ENCODE data around the gene CACNA1C.

CACNA1C gene

DNA sequence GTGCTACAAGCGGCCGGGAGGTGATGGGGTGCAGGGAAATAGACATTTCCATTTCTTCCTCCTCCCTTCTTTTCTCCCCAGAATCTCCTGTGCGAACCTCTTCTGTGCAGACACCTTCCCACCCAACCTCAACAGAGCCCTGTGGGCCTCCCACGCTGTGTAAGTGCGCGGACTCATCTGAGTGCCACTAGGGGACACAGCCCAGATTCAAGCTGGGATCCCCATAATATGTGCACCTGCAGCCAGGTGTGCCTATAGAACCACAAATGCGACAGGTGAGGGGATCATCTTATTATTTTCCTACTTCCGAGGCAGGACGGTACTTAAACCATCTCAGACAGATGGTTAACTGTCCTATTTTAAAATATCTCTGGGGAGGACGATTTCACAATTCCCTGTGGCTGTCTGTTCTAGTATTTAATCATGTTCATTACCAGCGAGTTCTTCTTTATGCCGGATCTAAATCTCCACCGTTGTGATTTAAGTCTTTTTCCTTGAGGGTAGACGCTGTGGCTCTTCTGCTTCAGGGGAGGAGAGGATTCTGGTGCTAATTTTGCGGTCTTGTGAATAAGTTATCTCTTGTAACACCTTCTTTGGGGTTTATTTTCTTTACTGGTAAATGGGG is 17.2 kb upstream of the CACNA1C start:
- no peak for DNase-seq

DNA sequence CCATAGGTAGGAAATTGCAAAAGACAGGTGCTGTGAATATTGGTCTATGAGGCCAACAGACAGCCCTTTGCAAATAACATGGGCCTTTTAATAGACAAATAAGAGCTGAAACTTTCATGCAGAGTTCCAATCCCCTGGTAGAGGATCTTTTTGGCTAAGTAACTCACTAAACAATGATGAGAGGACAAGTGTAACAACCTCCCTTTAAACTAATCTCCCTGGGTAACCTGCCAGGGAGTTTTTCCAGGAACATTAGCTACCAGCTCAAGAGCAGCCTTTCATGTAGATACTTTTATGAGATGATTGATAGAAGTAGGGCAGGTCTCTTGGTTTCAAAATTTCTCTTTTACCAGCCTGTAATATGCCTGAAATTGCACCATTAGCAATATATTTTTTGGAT is 13.8 kb upstream of the CACNA1C start:
- peak; percentile 55 for DNase-seq

DNA sequence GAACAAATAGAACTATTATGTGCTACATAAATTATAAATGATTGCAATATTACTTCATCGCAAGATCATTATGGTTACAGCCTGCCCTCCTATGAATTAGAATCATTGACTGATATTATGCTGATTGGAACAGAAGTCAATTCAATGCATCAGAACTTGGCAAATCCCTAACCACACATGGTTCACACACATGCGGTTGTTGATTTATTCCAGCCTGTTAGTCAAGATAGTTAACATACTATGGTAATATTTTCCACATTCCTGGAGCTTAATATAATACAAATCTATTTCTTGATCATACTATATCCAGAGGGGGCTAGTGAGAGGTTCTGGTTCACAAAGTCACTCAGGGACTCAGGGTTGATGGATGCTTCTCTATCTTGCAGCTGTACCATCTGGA is 9.7 kb upstream of the CACNA1C start:
- no peak for DNase-seq

DNA sequence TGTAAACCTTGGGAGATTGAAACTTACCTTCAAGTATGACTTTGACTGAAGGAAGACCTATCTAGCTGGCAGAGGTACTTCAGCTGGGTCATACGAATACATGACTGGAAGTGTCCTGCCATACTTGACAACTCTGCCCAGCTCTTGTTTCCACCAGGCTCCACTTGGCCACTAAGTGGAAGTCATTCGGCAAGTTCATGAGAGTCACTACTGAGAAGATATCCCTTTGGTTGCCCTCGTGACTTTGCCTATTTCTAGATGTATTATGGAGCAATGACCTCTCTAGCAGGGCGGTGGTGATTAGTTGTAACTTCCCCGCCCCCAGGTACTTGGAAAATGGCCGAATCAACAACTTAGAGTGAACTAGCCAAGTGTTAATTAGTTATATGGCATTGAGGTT is 8.6 kb upstream of the CACNA1C start:
- no peak for DNase-seq

DNA sequence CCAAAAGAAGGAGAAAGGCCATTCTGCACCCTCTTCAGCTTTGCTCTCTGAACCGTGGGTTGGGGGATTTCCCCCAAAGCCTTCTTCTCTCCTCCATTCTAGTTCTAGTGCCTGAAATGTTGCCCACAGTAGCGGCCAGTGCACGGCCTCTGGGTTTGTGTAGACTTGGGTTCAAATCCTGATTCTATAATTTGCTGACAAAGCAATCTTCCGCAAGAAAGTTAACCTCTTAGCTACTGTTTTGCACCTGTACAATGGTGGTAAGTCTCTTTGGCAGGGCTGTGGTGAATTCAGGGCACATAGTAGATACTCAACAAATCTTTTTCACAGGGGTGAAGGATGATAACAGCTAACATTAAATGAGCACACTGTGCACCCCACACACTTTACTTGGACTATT is 5.8 kb upstream of the CACNA1C start:
- DNase-seq = no peak

DNA sequence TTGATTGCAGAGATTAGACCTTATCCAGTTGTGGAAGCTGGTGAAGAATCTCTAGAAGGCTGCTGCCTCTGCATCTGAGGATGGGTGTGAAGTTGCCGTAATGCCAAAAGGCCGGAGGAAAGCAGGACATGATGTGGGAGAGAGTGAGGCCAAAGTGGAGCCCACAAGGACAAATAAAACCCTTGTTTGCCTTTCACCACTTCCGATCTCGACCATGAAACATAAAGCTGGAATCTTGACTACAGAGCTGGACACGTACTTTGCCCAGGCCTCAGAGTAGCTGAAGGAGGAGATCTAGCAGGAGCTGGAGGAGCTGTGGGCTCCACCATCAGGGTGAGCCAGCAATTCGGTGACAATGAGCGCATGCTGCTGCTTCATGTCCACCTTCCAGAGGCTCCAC is 5.0 kb upstream of the CACNA1C start:
- DNase-seq = no peak

DNA sequence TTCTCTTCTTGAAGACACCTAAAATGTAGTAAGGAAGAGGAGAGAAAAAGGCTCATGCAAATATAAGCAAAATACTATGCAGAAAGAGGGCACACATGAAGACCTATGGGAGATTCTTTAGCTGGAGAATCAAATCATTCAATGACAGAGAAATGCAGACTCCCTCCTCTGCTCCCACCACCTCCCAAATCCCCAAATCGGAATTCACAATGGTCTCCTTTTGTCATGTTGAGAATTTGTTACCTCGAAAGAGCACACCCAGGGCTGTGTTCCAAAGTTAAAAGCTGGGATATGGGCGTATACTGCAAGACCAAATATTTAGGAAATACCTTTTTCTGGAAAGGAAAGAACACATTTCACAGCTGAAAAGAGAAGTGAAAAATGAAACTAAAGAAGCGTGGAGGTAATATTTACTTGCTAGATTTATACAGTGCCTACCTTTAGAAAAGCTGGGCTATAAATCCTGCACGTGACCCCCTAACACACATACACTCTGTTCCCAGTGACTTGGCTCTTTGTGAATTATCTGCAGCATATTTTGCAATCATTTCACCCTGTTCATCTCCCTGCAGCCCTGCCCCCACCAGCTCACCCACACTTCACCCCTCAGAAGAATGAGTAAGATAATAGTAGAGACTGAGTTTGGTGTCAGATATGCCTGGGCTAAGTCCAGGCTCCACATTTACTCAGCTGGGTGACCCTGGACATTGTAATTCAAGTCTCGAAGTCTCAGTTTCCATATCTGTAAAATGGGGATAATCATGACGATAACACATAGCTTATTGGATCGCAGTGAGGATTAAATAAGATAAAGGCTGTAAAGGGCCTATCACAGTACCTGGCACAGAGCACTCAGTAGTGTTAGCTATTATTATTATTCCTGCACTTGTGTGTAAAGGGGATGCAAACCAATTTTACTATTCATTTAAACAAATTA is 2.9 kb upstream of the CACNA1C start:
- no peak for DNase-seq

DNA sequence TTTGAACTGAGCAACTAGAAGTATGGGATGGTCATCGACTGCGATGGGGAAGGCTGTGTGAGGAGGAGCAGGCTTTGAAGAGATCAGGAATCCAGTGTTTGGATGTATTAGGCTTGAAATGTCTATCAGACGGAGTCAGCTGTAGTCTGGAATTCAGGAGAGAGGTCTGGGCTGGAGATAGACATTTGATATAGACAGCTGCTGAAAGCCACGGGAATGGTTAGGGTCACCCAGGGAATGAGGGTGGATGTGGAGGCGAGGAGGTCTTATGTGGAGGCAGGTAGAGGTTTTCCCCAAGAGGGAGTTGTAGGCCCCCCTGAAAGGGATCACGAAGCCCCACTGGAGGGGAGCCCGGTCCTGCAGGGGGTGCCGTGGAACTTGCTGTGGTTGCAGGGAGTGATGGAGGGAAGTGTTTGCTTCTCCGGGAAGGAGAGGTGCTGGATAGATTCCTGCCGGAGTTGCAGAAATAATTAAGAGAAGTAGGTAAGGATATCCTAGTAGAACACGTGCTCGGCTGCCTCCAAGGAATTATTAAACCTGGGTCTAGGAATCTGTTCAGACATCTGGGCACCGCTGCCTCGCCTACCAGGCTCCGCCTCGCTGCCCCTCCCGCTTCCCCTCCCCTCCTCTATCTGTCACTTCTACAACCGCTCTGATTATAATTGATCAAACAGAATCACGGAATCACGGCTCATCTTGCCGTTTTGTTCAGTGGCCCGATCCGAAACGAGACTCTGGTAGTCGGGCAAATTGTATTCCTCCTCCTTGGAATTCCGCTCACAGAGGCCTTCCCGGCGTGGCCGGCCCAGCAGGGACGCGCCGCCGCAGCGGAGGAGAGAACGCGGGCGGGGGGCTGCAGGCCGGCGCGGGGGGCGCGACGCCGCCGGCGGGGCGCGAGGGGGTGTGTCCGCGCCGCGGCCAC is 826 bp upstream of the CACNA1C start:
- no peak for DNase-seq

DNA sequence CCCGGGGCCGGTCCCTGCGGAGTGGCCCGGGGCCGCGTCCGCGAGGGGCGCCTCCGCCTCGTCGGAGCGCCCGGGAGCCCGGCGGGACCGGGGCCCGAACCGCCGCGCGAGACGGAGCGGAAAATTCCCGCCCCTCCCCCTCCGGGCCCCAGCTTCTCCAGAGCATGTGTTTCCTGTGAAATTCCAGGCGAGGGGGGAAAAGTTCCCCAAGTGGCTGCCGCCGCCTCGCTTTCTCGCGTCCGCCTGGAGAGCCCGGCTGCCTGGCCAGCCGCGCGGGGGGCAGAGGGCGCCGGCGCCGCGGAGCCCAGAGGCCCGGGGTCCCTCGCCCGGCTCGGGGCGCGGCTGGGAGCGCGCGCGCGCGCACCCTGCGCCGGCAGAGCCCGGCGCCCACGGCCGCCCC is 904 bp downstream of the CACNA1C start:
- peak; percentile 30 for DNase-seq

DNA sequence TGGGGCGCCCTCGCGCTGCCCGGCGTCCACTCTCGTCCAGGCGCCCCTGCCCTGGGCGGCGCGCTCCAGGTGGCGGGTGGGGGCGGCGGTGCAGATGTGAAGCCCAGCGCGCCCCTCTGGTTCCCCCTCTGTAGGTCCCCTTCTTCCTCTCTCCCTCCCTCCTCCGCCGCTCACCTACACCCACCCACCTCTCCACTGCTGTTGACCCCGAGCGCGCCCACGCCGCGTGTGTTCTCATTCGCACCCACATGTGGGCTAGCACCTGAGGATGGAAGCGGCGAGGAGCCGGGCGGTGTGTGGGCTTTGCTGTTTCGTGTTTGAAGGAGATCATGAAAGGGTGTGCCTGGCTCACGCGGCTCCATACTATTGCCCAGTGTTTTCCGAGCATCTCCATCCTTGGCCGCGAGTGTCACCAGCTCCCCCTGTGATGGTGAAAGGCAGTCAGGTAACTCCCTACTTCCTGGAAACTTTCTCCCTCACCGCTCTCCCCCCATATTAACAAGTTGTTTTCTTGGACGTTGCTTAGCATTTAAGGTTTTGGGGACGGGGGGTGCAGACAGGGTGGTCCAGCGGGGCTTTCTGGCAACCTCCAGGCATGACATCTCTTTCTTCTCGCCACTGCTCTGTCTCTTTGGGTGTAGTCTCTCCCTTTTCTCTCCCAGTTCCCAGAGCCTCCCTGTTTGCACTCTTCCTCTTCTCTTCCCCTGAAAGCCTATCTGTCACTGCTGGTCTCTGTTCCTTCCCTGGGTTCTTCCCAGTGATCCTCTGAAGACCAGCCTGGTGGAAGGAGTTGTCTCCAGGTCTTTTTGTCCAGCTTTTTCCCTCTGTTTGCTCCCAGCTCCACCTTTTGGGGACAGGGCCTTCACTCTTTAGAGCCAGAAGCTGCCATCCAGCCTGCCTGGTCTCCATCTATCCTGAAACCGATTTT is 1.6 kb downstream of the CACNA1C start:
- no peak for DNase-seq

DNA sequence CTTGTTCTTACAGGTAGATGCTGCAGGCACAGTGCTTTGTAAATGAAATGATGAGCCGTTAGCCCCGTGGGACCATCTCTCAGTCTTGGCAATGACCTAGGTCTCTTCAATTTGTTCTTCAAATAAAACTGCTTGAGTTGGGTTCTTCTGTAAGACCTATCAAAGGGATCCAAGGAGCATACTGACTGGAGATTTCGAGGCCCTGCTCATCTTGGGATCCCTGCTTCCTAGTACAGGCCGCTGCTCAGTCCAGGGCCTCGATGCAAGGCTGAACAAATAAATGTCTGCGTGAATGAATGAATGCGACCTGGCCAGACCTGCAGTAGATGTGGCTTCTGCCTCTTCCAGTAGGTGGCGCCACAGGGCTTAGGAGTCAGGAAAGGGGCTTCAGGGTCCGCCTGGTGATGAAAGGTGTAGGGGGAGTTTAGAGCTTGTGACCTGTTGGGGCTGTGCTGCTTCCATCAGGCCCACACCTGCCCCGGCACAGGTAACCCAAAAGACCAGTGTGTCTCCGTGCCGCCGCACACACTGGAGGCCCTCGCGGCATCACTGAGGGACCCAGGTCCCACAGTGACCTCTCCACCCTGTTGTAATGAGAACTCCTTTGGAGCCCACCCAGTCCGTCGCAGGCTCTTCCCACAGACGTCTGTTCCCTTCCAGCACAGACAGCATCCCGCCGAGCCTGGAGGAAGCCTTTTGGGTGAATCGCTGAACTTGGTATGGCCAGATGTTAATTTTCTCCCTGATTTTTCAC is 4.4 kb downstream of the CACNA1C start:
- peak; percentile 34 for DNase-seq

DNA sequence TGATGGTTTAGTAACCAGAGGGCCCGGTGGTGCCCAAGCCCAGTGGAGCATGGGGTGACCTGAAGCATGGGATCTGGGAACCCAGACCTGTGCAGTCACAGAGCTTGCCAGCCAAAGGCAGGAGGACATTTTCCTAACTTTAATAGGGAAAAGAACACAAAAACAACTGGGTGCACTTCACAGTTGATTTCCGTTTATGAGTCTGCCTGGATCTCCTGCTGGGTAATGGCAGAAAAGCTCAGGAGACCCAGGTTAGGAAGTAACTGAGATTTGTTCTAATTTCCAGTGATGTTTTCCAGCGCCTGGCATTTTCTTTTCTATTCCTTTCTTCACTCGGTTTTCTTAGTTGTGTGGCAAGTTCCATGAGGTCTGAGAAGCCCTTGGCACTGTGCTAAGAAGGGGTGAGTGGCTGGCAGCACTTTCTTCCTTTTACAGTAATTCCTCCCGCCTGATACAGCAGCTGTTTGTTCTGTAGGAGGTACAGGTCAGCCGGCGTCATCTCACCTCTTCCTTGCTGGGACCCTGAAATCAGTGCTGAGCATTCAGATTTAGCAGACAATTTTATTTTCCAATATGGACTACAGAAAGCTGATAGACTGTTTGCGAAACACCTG is 5.1 kb downstream of the CACNA1C start:
- DNase-seq = no peak

DNA sequence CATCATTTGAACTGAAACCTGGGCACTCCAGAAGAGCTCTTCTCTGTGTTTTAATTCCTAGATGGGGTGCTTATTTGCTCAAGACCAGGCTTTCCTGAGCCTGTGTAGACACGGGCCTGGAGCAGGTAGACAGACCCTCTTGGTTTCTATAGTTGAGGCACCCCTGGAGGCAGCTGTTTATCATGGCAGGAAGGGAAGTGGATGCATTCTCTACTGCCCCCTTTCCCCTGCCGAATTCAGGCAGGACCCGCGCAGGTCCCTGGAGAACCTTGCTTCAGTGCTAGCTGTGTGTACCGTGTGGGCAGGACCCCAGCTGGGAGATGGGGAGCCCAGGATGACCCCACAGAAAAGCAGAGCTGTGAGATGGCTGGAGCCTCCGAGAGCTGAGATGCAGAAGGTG is 6.0 kb downstream of the CACNA1C start:
- DNase-seq = no peak

DNA sequence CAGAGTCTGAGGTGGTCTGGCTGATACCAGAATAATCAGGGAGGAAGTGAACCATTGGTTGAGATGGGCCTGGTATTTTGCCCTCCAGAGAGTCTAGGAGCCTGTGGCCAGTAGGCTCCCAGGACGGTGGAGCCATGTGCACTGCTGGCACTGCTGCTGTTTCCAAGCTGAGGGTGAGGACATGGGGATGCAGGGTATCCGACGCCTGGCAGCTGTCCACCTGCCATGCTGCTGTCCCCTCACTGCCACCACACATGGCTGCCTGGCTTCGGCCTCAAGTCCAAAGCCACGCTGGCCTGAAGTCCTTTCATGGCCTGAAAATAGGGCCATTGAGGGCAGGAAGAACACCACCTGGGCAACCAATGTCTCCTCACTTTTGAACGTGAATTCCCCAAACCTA is 8.6 kb downstream of the CACNA1C start:
- no peak for DNase-seq

DNA sequence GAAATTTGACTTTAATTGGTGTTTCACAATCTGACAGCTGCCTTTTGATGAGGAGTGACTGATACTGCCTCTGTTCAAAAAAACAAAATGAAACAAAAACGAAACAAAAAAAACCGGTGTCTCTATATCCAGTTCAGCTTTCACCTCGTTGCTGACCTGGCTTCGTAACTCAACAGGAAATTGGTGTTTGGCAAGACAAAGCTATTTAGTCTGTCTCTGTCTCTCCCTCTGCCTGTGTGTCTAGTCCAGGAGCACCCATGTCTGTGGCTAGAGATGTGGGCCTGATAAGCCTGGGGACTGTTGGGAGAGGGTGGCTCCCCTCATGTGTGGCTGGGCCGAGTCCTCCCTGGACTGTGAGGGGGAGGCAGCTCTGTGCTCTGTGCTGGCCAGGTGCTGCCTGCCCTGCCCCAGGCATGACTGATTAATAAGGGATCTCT is 11.3 kb downstream of the CACNA1C start:
- no peak for DNase-seq

DNA sequence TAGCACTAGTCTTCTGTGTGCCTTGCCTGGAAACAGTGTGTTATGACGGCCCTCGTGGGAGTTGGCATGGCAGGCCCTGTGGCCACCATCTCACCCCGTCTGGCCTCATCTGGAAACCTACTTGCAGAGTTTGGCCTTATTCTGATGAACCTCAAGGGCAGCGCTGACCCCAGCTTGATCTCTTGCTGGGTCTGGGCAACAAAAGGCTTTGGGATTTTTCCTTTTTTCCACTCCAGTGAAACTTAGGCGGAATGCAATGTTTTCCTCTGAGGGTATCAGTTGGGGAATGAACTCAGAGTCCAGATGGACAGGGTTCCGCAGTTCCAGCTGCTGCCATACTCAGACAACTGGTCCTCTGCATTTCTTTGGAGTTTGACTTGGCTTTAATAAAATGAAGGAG is 15.9 kb downstream of the CACNA1C start:
- no peak for DNase-seq

DNA sequence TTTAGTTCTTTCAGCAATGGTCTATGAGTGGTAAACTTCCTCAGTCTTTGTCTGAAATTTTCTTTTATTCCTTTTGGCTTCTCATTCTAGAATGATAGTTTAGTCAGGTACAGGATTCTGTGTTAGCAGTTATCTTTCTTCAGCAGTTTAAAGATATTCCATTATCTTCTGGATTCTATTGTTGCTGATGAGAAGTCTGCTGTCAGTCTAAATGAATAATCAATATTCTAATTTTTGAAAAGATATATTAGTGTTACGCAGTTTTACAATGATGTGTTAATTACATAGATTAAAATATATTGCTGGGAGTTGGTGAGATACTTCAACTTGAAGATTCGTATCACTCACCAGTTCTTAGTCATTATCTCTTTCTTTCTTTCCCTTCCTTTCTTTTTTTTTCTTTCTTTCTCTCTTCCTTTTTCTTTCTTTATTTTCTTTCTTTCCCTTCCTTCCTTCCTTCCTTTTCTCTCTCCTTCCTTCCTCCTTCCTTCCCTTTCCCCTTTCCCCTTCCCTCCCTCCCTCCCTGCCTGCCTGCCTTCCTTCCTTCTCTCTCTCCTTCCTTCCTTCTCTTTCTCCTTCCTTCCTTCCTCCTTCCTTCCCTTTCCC is 17.8 kb downstream of the CACNA1C start:
- no peak for DNase-seq

DNA sequence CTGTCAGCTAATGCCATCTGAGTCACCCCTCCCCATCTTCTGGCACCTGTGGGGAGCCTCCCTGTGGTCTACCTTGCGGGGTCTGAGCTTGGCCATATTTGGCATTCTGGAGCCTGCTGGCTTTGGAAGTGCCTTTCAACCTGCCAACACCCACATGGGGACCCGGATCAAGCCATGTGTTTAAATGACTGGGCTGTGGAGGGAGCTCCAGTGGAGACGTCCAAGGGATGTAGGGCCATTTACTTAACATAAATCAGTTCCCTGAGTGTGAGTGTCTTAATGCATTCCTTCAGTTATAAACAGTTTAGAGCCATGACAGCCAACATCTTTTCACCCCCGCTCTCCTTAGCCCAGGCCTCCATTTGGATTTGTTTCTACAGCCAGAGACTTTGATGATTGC is 22.0 kb downstream of the CACNA1C start:
- no peak for DNase-seq

DNA sequence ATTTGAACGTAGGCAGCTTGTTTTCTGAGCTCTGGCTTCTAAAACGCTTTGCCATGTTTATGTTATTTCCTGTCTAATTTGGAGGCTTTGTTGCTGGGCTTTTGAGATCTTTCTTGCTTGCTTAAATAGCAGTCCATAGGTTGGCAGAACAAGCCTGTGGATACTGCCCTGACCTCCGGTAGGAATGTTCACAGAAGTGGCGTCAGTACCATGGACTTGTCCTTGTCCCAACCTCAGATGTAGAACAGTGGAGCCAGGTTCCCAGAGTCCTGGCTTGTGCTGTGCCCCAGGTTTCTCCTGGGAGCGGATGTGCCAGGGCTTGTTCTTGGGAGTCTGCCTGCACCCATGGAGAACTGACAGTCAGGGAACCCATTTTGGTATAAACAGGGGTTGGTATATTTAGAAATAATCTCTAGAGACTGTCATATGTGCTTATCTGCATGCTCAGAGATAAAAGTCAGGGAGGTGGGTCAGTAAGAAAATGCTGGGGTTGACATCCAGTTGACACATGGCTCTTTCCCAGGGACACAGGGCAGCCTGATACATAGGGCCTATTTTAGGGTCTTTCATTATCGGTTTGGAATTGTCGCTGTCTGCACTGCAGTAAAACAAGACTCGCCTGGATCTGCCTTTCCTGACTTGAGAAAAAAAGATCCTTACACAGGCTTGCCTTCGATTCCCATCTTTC is 22.9 kb downstream of the CACNA1C start:
- DNase-seq = no peak

DNA sequence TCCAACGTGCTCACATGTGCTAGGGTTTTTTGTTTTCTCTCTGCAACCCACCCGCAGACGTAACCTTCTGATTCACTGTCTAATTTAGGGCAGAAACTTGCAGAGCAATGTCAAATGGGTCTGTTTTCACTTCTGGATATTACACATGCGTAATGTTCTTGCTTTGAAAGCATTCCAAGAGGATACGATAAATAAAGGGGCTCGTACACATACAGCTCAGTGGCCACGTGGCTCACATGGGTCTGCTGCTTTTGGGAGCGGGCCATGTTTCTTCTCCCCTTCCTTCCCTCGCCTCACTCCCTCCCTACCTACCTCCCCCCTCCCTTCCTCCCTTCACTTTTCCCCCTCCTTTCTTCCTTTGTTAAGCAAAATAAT is 23.4 kb downstream of the CACNA1C start:
- DNase-seq = no peak
